Activated T-cell treated with anti-CD3 and anti-CD28 coated beads for 24 hours (primary cell): ENCODE results near the gene OR2T6.
"Not testable (repeated sequence)": the region's sequence is repeated elsewhere in the genome, so short reads cannot be mapped to it uniquely, and the experiment has no call there.

Experiments used
- DNase-seq: peaks from one replicate; pipeline ENCODE4 v3.0.0-alpha.2; 2020; ENCODE audit warnings: low read depth

OR2T6 gene

DNA sequence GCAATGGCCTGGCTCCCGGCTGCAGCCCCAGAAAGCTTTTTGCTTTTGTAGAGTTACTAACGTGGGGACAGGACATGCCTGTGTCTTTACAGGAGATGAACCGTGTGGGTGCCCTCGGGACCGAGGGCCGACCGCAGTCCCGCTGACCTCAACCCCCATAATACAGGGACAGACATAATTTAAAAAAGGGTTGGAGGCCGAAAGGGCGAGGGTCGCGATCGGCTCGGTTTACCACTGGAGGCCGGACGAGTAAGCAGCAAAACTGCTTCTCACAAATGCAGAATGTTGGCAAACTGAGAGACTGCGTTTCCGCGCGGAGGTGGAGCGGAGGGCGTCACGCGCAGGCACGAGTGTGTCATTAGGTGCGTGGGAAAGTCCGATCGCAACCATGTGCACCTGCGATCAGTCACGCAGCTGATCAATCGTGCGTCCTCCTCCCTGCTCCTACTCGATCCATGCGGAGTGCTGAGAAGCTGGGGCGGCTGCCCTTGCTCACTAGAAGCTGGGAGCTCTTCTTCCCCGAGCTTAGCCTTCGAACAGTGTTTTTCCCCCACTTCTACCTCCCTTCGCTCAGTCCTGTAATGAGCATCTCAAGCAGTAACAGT is 58.4 kb downstream of the OR2T6 start:
- not testable (repeated sequence) for DNase-seq

GRCh38 chr1:248434913-248435312 is 59.4 kb downstream of the OR2T6 start:
- DNase-seq: not testable (repeated sequence)

GRCh38 chr1:248436303-248436702 is 60.8 kb downstream of the OR2T6 start:
- DNase-seq: not testable (repeated sequence)

DNA sequence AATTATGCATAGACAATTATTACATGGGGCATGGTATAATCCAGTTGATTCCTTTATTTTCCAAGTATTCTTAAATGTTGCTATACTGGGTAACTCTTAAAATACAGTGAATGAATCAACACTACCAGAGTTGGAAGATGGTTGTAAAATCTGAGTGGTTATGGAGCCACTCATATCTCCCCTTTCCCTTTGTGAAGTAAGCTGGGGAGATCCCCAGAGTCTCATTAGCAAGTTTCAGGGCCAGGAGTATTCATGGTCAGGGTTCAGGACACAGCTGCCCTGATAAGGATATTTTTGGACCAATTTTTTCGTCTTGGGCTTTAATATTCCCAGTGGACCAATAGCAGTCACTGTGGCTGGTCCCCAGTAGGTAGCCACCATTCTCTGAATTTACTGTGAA is 63.1 kb downstream of the OR2T6 start:
- DNase-seq: not testable (repeated sequence)

DNA sequence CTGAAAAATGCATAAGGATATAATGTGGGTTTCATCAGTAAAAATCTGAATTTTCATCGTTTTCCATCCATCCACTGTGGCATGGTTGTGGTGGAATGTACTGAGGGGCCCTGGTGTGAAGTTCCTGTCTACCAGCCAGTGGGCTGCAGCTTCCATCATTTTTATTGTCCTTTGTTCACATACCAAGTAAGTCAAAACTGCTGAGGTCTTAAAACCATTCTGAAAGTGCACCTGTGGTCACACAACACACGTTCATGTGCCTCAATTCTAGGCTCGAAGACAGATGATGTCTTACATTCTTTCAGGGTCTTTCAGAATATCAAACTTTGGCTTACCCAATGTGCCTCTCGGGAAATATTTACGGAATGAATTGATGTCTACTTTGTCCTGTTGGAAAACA is 63.7 kb downstream of the OR2T6 start:
- not testable (repeated sequence) for DNase-seq
